Measurements from ENCODE around the gene DPP10.

DPP10 gene

DNA sequence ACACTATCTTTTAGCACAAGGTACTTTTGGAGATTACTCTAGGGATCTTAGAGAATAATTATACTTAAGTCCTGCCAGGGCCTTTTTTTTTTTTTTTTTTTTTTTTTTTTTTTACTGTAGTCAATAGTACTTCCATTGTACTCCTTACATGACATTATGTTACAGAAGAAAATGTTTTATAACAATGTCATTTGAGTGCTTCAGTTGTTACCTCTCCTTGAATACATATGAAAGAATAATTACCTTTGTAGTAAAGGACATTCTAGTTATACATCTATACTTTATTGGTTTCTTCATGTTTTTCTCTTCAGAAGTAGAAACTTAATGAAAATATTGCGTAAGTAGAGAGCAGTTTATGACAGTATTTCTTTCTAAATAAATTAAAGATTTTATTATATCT, 834.9 kb downstream of the DPP10 start:
- TF ChIP-seq, protein P1, sequence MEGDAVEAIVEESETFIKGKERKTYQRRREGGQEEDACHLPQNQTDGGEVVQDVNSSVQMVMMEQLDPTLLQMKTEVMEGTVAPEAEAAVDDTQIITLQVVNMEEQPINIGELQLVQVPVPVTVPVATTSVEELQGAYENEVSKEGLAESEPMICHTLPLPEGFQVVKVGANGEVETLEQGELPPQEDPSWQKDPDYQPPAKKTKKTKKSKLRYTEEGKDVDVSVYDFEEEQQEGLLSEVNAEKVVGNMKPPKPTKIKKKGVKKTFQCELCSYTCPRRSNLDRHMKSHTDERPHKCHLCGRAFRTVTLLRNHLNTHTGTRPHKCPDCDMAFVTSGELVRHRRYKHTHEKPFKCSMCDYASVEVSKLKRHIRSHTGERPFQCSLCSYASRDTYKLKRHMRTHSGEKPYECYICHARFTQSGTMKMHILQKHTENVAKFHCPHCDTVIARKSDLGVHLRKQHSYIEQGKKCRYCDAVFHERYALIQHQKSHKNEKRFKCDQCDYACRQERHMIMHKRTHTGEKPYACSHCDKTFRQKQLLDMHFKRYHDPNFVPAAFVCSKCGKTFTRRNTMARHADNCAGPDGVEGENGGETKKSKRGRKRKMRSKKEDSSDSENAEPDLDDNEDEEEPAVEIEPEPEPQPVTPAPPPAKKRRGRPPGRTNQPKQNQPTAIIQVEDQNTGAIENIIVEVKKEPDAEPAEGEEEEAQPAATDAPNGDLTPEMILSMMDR (IDR thresholded peaks at IDR 0.05), result no peak

- TF ChIP-seq, protein P1 (IDR thresholded peaks at IDR 0.05), result no peak
These were observed 843.0 kb downstream of the DPP10 start for GRCh38 chr2:115285416-115285815.

- TF ChIP-seq, protein P1 (IDR thresholded peaks at IDR 0.05), result no peak
These were observed 848.0 kb downstream of the DPP10 start for GRCh38 chr2:115290478-115290877.

GRCh38 chr2:115292742-115293141, 850.3 kb downstream of the DPP10 start:
- TF ChIP-seq, protein P1 (IDR thresholded peaks at IDR 0.05), result no peak

DNA sequence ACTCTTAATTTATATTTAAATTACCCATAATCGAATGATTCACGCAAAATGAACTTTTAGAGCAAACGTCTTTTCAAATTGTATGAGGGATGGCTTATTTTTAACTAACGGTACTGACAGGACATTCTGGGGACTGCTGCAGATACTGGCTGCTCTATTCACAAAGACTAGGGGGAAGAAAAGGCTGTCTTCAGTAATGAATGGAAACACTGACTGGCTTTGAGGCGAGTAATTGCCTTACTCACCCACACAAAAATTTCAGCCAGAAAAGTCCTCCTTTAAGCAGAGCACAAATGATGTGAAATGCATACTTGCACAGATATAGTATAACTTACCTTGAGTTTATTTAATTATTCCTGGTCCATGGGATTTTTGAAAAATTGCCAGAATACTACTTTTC, 852.6 kb downstream of the DPP10 start:
- TF ChIP-seq, protein P1 (IDR thresholded peaks at IDR 0.05), result no peak

DNA sequence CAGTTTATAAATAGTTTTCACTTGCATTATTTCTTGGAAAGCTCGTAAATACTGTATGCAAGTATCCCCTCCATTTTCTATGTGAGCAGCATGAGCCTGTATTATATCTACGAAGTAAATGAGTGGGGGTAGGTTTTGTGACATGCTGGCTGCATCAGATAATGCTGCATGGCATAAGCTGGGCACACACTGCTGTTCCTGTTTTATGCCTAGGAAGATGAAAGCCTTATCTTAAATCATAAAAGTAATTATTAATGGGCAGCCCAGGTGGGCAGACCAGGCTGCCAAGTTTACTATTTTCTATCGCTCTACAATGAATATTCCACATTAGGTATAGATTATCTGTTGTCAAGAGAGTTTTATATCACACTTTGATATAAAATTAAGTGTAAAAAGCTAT, 854.6 kb downstream of the DPP10 start:
- TF ChIP-seq, protein P1 (IDR thresholded peaks at IDR 0.05), result no peak

DNA sequence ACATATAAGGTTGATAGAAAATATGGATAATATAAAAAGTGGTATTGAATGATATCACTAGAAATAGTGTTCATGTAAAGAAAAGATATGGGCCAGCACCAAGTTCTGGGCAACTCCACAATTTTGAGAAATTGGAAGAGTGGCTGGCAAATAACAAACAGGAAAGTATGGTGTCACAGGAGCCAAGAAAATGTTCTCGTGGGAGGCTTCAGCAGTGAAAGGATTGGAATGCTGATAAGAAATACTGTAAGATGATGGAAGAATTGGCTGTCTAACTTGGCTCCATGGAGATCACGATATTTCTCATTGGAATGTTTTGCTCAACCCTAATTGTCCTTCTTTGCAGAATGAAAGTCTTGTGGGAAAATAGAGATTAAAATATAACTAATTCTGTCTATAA, 856.8 kb downstream of the DPP10 start:
- TF ChIP-seq, protein P1 (IDR thresholded peaks at IDR 0.05), result no peak

- TF ChIP-seq, protein P1 (IDR thresholded peaks at IDR 0.05), result no peak
These were observed 863.3 kb downstream of the DPP10 start for GRCh38 chr2:115305712-115306111.
